ENCODE data around the gene TAF3. TPM values are rescaled to one million over a fixed set of nuclear protein-coding genes. Genes with fewer than 3 reads are reported as not detected.
A peak's percentile ranks its signal among the peaks of the same experiment; 100 is the strongest.

TAF3 gene
- polyA plus RNA-seq, 1 of the 3 experiments (the other 2 are of a cell fraction), result 2.4 TPM

DNA sequence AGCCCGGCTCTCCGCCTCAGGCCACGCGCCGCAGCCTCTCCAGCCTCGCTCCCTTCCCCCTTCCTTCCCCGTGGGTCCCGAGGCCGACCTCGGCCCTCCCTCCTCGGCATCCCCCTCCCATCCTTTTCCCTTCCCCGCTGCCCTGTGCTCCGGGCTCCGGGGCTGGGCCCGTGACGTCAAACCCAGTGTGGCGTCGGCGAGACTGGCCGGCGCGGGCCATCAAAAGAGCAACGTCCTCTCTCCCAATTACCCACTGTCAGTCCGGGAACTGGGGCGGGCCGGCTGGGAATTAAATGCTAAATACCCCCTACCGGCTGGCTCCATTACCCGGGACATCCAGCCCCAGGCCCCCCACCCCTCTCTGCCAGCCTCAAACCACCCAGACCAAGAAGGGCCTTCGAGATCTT is 233.5 kb downstream of the TAF3 start:
- Histone ChIP-seq H3K9me3 (no peaks in the 10 kb centered on the region), H3K79me2 (ENCODE audit: insufficient read depth) (peaks cover 91% of the 10 kb centered on the region), H3K4me3 (ENCODE audit: low read depth in 2 of 2, low read length in 1 of 2) (peak overlapping the region; percentile 86 to 92), H3K9ac (peak overlapping the region; percentile 96), H4K20me1 (ENCODE audit: insufficient read depth) (peaks cover 21% of the 10 kb centered on the region), H2AFZ (ENCODE audit: low read depth) (0 out of 2 replicates have a peak overlapping the region, but pooled peaks have one; percentile 81), H3K36me3 (replicated peaks in 1 of 2; ENCODE audit: control insufficient read depth in 1 of 2, insufficient read depth in 2 of 2, low read length in 1 of 2) (peaks cover 9 to 13% of the 10 kb centered on the region in 2 experiments), H3K27me3 (ENCODE audit: insufficient read depth) (no peaks in the 10 kb centered on the region), H3K27ac (ENCODE audit: low read depth in 2 of 2, low read length in 1 of 2) (peak overlapping the region; percentile 96 to 98), H3K4me2 (peak overlapping the region; percentile 98), H3K4me1 (ENCODE audit: control insufficient read depth in 1 of 2, insufficient read depth in 2 of 2, low read depth in 1 of 2, low read length in 1 of 2) (peaks cover 8 to 18% of the 10 kb centered on the region in 2 experiments; a peak in 2 of 4 replicates), H3K9me2 (no peaks in the 10 kb centered on the region), H3F3A (replicated peaks; ENCODE audit: insufficient read depth) (peaks cover 11% of the 10 kb centered on the region)
- TF ChIP-seq POLR2AphosphoS5 (IDR thresholded peaks at IDR 0.05; ENCODE audit: low read depth, low read length) (peak; percentile 68), NRF1 (IDR thresholded peaks at IDR 0.05; ENCODE audit: low read depth, low read length) (peak; percentile 11; the same call in 1 of the 2 replicates), CHD2 (IDR thresholded peaks at IDR 0.05; ENCODE audit: low read length, partially characterized antibody) (peak; percentile 18), TEAD4 (IDR thresholded peaks at IDR 0.05; ENCODE audit: borderline replicate concordance, insufficient read depth) (no peak), TAF1 (IDR thresholded peaks at IDR 0.05; ENCODE audit: borderline replicate concordance, low read depth, low read length) (0 out of 2 replicates have a peak, but pooled peaks have one; percentile 30), GATA2 (CRISPR knock-in tag; IDR thresholded peaks at IDR 0.05) (no peak), FOXM1 (IDR thresholded peaks at IDR 0.05; ENCODE audit: low read depth) (no peak), RAD21 (IDR thresholded peaks at IDR 0.05; ENCODE audit: low read length) (peak; percentile 25; the same call in 1 of the 2 replicates), EP300 (IDR thresholded peaks at IDR 0.05; ENCODE audit: borderline replicate concordance in 1 of 2, low read depth in 1 of 2, low read length in 1 of 2) (peak; percentile 26 to 72; a peak in 2 of 4 replicates), RFX5 (IDR thresholded peaks at IDR 0.05; ENCODE audit: low read length) (0 out of 2 replicates have a peak, but pooled peaks have one; percentile 31), MXI1 (IDR thresholded peaks at IDR 0.05; ENCODE audit: low read depth, low read length) (peak; percentile 72)
- TF ChIP-seq, protein P1, sequence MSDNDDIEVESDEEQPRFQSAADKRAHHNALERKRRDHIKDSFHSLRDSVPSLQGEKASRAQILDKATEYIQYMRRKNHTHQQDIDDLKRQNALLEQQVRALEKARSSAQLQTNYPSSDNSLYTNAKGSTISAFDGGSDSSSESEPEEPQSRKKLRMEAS (IDR thresholded peaks at IDR 0.05; ENCODE audit: low read depth), result peak; percentile 46
- TF ChIP-seq, protein P2, sequence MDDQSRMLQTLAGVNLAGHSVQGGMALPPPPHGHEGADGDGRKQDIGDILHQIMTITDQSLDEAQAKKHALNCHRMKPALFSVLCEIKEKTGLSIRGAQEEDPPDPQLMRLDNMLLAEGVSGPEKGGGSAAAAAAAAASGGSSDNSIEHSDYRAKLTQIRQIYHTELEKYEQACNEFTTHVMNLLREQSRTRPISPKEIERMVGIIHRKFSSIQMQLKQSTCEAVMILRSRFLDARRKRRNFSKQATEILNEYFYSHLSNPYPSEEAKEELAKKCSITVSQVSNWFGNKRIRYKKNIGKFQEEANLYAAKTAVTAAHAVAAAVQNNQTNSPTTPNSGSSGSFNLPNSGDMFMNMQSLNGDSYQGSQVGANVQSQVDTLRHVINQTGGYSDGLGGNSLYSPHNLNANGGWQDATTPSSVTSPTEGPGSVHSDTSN (IDR thresholded peaks at IDR 0.05), result peak; percentile 29
- TF ChIP-seq, protein P3, sequence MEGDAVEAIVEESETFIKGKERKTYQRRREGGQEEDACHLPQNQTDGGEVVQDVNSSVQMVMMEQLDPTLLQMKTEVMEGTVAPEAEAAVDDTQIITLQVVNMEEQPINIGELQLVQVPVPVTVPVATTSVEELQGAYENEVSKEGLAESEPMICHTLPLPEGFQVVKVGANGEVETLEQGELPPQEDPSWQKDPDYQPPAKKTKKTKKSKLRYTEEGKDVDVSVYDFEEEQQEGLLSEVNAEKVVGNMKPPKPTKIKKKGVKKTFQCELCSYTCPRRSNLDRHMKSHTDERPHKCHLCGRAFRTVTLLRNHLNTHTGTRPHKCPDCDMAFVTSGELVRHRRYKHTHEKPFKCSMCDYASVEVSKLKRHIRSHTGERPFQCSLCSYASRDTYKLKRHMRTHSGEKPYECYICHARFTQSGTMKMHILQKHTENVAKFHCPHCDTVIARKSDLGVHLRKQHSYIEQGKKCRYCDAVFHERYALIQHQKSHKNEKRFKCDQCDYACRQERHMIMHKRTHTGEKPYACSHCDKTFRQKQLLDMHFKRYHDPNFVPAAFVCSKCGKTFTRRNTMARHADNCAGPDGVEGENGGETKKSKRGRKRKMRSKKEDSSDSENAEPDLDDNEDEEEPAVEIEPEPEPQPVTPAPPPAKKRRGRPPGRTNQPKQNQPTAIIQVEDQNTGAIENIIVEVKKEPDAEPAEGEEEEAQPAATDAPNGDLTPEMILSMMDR (IDR thresholded peaks at IDR 0.05), result no peak
- TF ChIP-seq, protein P4, sequence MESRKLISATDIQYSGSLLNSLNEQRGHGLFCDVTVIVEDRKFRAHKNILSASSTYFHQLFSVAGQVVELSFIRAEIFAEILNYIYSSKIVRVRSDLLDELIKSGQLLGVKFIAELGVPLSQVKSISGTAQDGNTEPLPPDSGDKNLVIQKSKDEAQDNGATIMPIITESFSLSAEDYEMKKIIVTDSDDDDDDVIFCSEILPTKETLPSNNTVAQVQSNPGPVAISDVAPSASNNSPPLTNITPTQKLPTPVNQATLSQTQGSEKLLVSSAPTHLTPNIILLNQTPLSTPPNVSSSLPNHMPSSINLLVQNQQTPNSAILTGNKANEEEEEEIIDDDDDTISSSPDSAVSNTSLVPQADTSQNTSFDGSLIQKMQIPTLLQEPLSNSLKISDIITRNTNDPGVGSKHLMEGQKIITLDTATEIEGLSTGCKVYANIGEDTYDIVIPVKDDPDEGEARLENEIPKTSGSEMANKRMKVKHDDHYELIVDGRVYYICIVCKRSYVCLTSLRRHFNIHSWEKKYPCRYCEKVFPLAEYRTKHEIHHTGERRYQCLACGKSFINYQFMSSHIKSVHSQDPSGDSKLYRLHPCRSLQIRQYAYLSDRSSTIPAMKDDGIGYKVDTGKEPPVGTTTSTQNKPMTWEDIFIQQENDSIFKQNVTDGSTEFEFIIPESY (IDR thresholded peaks at IDR 0.05; ENCODE audit: borderline replicate concordance, low read depth), result no peak
- WGBS (ENCODE audit: low lambda C conversion rate), result 22% methylated on average over 23 of the region's 29 CpGs
- POLR2A ChIA-PET, result interaction anchor here (1.4 to 3.9 kb wide), 2 partner anchors 8 to 1187 kb away, joined by 4 to 33 read pairs; no protein-coding TSS in a partner anchor
- CTCF ChIA-PET, result interaction anchor here (0.8 to 4.5 kb wide), 7 partner anchors 8 to 1244 kb away, joined by 3 to 15 read pairs (median 4); no protein-coding TSS in a partner anchor
- DNase-seq, result peak; percentile 82
